H1 (cell line): Measurements from ENCODE around the gene QPCTL. TPM values are rescaled to one million over a fixed set of nuclear protein-coding genes. Genes with fewer than 3 reads are reported as not detected.
A peak's percentile ranks its signal among the peaks of the same experiment; 100 is the strongest.

Experiments
- CTCF ChIA-PET: fragments of 300-600 bp; sonication (Branson Sonifier 250); formaldehyde crosslinking; loops from one replicate; lab custom pipeline; 2021; ENCODE audit not compliant: partially characterized antibody; lab: Charles Lee
- POLR2A ChIA-PET: fragments of 300-600 bp; sonication (Branson Sonifier 250); formaldehyde crosslinking; loops from one replicate; lab custom pipeline; 2021; ENCODE audit warnings: inconsistent platforms; ENCODE audit not compliant: partially characterized antibody; lab: Charles Lee
- DNase-seq, 2 experiments: peaks; one replicate each; pipeline versions ENCODE4 v3.0.0 to v3.0.0-alpha.2; 2010 to 2022; ENCODE audit warnings: low spot score in 2 of 2, low read depth in 1 of 2, mixed read lengths in 1 of 2
- FAIRE-seq: peaks from 2 replicates; lab custom pipeline; 2011; peaks lifted over from hg19 to GRCh38; lab: Jason Lieb, UNC
- H2AFZ ChIP-seq: 2 replicates; pipeline ENCODE4 v1.8.1; 2012; ENCODE audit warnings: low read length, inconsistent platforms
- H2AK5ac ChIP-seq: 2 replicates; pipeline ENCODE4 v1.6.1; 2013; ENCODE audit warnings: low read depth, low read length
- H2BK120ac ChIP-seq: replicated peaks from 2 replicates; pipeline ENCODE3; 2013; ENCODE audit warnings: low read depth, low read length, inconsistent platforms
- H2BK12ac ChIP-seq: 2 replicates; pipeline ENCODE4 v1.6.1; 2013; ENCODE audit warnings: low read depth, low read length
- H2BK15ac ChIP-seq: 2 replicates; pipeline ENCODE4 v1.6.1; 2013; ENCODE audit warnings: low read length
- H2BK20ac ChIP-seq: 2 replicates; pipeline ENCODE4 v1.6.1; 2013; ENCODE audit warnings: low read length
- H2BK5ac ChIP-seq: 2 replicates; pipeline ENCODE4 v1.6.1; 2013; ENCODE audit warnings: low read depth, low read length
- H3K14ac ChIP-seq: 2 replicates; pipeline ENCODE4 v1.6.1; 2013; ENCODE audit warnings: inconsistent platforms; ENCODE audit not compliant: insufficient read length
- H3K18ac ChIP-seq: 2 replicates; pipeline ENCODE4 v1.6.1; 2013; ENCODE audit warnings: low read length; ENCODE audit errors: extremely low read depth
- H3K23ac ChIP-seq: 2 replicates; pipeline ENCODE4 v1.6.1; 2013; ENCODE audit warnings: inconsistent platforms; ENCODE audit not compliant: insufficient read length
- H3K23me2 ChIP-seq: 2 replicates; pipeline ENCODE4 v1.6.1; 2013; ENCODE audit warnings: low read depth, low read length
- H3K27ac ChIP-seq: 2 replicates; pipeline ENCODE4 v1.6.1; 2011; ENCODE audit warnings: low read depth, low read length, inconsistent platforms
- H3K27me3 ChIP-seq, 4 experiments: replicated peaks in 1 of 4; 1 replicate in 1 of 4; 2 replicates in 3 of 4; pipeline versions ENCODE4 v1.6.1 to v1.8.1; 2011 to 2013; ENCODE audit warnings: low read length in 3 of 4, mild to moderate bottlenecking in 3 of 4, inconsistent platforms in 2 of 4, mixed read lengths in 2 of 4, moderate library complexity in 1 of 4; ENCODE audit not compliant: control insufficient read depth in 3 of 4, insufficient read depth in 3 of 4; ENCODE audit errors: extremely low read depth in 1 of 4
- H3K36me3 ChIP-seq, 4 experiments: 2 replicates each; pipeline versions ENCODE4 v1.6.1 to v1.8.1; 2011 to 2013; ENCODE audit warnings: mild to moderate bottlenecking in 4 of 4, low read length in 3 of 4, moderate library complexity in 2 of 4, control low read depth in 1 of 4, inconsistent platforms in 1 of 4; ENCODE audit not compliant: insufficient read depth in 4 of 4, control insufficient read depth in 2 of 4
- H3K4ac ChIP-seq: replicated peaks from 2 replicates; pipeline ENCODE3; 2013; ENCODE audit warnings: low read length, low read depth, mixed read lengths, inconsistent platforms; ENCODE audit not compliant: insufficient read length
- H3K4me1 ChIP-seq, 4 experiments: replicated peaks in 1 of 4; 1 replicate in 1 of 4; 2 replicates in 3 of 4; pipeline versions ENCODE4 v1.6.1 to v1.8.1; 2011 to 2013; ENCODE audit warnings: low read length in 3 of 4, inconsistent platforms in 2 of 4, mixed read lengths in 1 of 4; ENCODE audit not compliant: insufficient read depth in 4 of 4, control insufficient read depth in 3 of 4
- H3K4me2 ChIP-seq, 2 experiments: 2 replicates each; pipeline versions ENCODE4 v1.6.1 to v1.8.1; 2011 to 2013; ENCODE audit warnings: low read depth in 2 of 2, low read length in 2 of 2, control low read depth in 1 of 2, inconsistent platforms in 1 of 2, mild to moderate bottlenecking in 1 of 2; ENCODE audit not compliant: insufficient read depth in 1 of 2
- H3K4me3 ChIP-seq, 4 experiments: fragments of 200-600, 300-600 bp in 1 of 4; sonication (generic), shearing (Covaris generic), sonication (Bioruptor Twin) in 1 of 4; 2 replicates each; pipeline versions ENCODE4 v1.5.1 to v1.8.1; 2011 to 2016; ENCODE audit warnings: low read length in 4 of 4, low read depth in 3 of 4, control low read depth in 2 of 4, inconsistent platforms in 2 of 4, mild to moderate bottlenecking in 2 of 4, mixed read lengths in 1 of 4, moderate library complexity in 1 of 4; ENCODE audit not compliant: insufficient read depth in 2 of 4; ENCODE audit errors: extremely low read depth in 1 of 4
- H3K56ac ChIP-seq: replicated peaks from 2 replicates; pipeline ENCODE3; 2013; ENCODE audit warnings: low read depth, mild to moderate bottlenecking, mixed read lengths, low read length, inconsistent platforms; ENCODE audit not compliant: insufficient read length
- H3K79me1 ChIP-seq: 2 replicates; pipeline ENCODE4 v1.6.1; 2013; ENCODE audit warnings: low read depth, low read length, control low read depth
- H3K79me2 ChIP-seq, 2 experiments: 2 replicates each; pipeline versions ENCODE4 v1.6.1 to v1.8.1; 2012 to 2013; ENCODE audit warnings: low read length in 2 of 2, mild to moderate bottlenecking in 2 of 2, inconsistent platforms in 1 of 2; ENCODE audit not compliant: insufficient read depth in 2 of 2, control insufficient read depth in 1 of 2
- H3K9ac ChIP-seq, 4 experiments: replicated peaks in 1 of 4; 1 replicate in 1 of 4; 2 replicates in 3 of 4; pipeline versions ENCODE4 v1.6.1 to v1.8.1; 2011 to 2013; ENCODE audit warnings: low read depth in 3 of 4, low read length in 3 of 4, control low read depth in 2 of 4, mild to moderate bottlenecking in 2 of 4, moderate library complexity in 2 of 4, inconsistent platforms in 1 of 4; ENCODE audit errors: extremely low read depth in 1 of 4
- H3K9me3 ChIP-seq, 2 experiments: 2 replicates each; pipeline versions ENCODE4 v1.6.1 to v1.8.1; 2012 to 2013; ENCODE audit warnings: mild to moderate bottlenecking in 2 of 2, moderate library complexity in 2 of 2, control low read depth in 1 of 2, inconsistent platforms in 1 of 2, low read depth in 1 of 2, low read length in 1 of 2, mixed read lengths in 1 of 2; ENCODE audit not compliant: insufficient read depth in 2 of 2
- H4K20me1 ChIP-seq, 2 experiments: replicated peaks in 1 of 2; 2 replicates each; pipeline versions ENCODE3 to v1.8.1; 2011 to 2013; ENCODE audit warnings: inconsistent platforms in 2 of 2, low read length in 2 of 2, mild to moderate bottlenecking in 1 of 2; ENCODE audit not compliant: insufficient read depth in 2 of 2, control insufficient read depth in 1 of 2
- H4K5ac ChIP-seq: 2 replicates; pipeline ENCODE4 v1.6.1; 2013; ENCODE audit warnings: low read length, low read depth, mixed read lengths, inconsistent platforms; ENCODE audit not compliant: insufficient read length
- H4K8ac ChIP-seq: 2 replicates; pipeline ENCODE4 v1.8.0; 2013; ENCODE audit warnings: mild to moderate bottlenecking, moderate library complexity, low read length, inconsistent platforms; ENCODE audit not compliant: insufficient read depth; ENCODE audit errors: extremely low read depth
- H4K91ac ChIP-seq: replicated peaks from 2 replicates; pipeline ENCODE3; 2013; ENCODE audit warnings: low read length, mixed read lengths, inconsistent platforms; ENCODE audit not compliant: insufficient read length
- RXRA ChIP-seq: IDR thresholded peaks from 2 replicates; pipeline ENCODE4 v1.6.1; 2011; ENCODE audit warnings: low read depth, mild to moderate bottlenecking, low read length, moderate library complexity; ENCODE audit not compliant: insufficient read depth
- WGBS, 2 experiments: shearing (Covaris generic) in 1 of 2; methylation state at CpG; one replicate each; pipeline versions ENCODE4 v1.1.6 to v1.1.7; 2013 to 2015; ENCODE audit warnings: low lambda C conversion rate in 2 of 2, mixed read lengths in 2 of 2, inconsistent platforms in 1 of 2, low coverage in 1 of 2, missing lambda C conversion rate in 1 of 2; ENCODE audit not compliant: insufficient replicate concordance in 2 of 2, insufficient coverage in 1 of 2, insufficient read length in 1 of 2; ENCODE audit errors: extremely low coverage in 1 of 2, missing lambda C conversion rate in 1 of 2; 5-methylcytosine and 5-hydroxymethylcytosine counted together
- polyA plus RNA-seq, 7 experiments: library from polyadenylated mRNA; depleted of rRNA in 3 of 7; stranded (reverse) in 5 of 7; unstranded in 2 of 7; fragments of >200 nt in 5 of 7; fragments of 200-250 nt in 2 of 7; gene quantifications; 1 replicate in 5 of 7; 2 replicates in 1 of 7; 4 replicates in 1 of 7; pipeline versions ENCODE4 v1.2.1 to v1.2.3, GENCODE V29; 2011 to 2013; ENCODE audit warnings: missing spikeins in 2 of 7, mixed read lengths in 2 of 7
- total RNA-seq: library from RNA; stranded (reverse); fragmentation: NEBNext Ultra II Directional; extraction: Animal tissue kit (Norgen Biotek cat#: 25700); gene quantifications from 2 replicates; pipeline ENCODE4 v1.2.1, GENCODE V29; 2021

QPCTL gene
- total and polyA plus RNA-seq, 2 of the 8 experiments (the other 6 are each of a cell fraction or from before 2014, with no cell fraction given) = 25.2 to 35.3 TPM

- no peak overlapping the region for H3K4me2 ChIP-seq
- CTCF ChIA-PET = interaction anchor here (0.6 to 1.0 kb wide), 2 partner anchors 23 to 242 kb away, joined by 3 read pairs; no protein-coding TSS in a partner anchor
- H3K18ac ChIP-seq = no peak overlapping the region
- H3K4ac ChIP-seq = no peak overlapping the region
- no peak overlapping the region for H4K5ac ChIP-seq
- H2BK5ac ChIP-seq = no peak overlapping the region
- 0 out of 2 replicates have a peak overlapping the region, but pooled peaks have one; percentile 29 for H2BK15ac ChIP-seq
- no peak overlapping the region for H2BK20ac ChIP-seq
- FAIRE-seq (no peak), DNase-seq (no peak)
- H3K23ac ChIP-seq = no peak overlapping the region
- H4K8ac ChIP-seq = no peak overlapping the region; the same call in 1 of the 2 replicates
- 85% methylated on average over 6 of the region's 6 CpGs; no CpG with 5 or more reads in 1 of the 2 experiments for WGBS, 2 experiments
- H3K79me2 ChIP-seq = no peaks in the 10 kb centered on the region
- H3K36me3 ChIP-seq = no peaks in the 10 kb centered on the region
- no peaks in the 10 kb centered on the region for H3K23me2 ChIP-seq
- no peak overlapping the region for H3K56ac ChIP-seq
- H3K27me3 ChIP-seq = no peaks in the 10 kb centered on the region
- no peak overlapping the region for H2AK5ac ChIP-seq
- H3K4me1 ChIP-seq = peaks cover 0 to 4% (median 2%) of the 10 kb centered on the region in 4 experiments; a peak in 2 of 7 replicates
- no peaks in the 10 kb centered on the region for H3K9me3 ChIP-seq
- no peaks in the 10 kb centered on the region for H4K20me1 ChIP-seq
- no peak overlapping the region for H3K14ac ChIP-seq
- H2BK120ac ChIP-seq = no peak overlapping the region
- H3K4me3 ChIP-seq = no peak overlapping the region
- no peak overlapping the region for H3K9ac ChIP-seq
- H3K27ac ChIP-seq = no peak overlapping the region
- no peak overlapping the region for H2AFZ ChIP-seq
- H2BK12ac ChIP-seq = no peak overlapping the region
- H3K79me1 ChIP-seq = no peaks in the 10 kb centered on the region
- H4K91ac ChIP-seq = no peak overlapping the region
- POLR2A ChIA-PET = interaction anchor here (1.1 kb wide), 2 partner anchors 10 to 20 kb away, joined by 3 to 4 read pairs; partner anchors contain the start of gene EML2
- no peak for TF ChIP-seq RXRA
Measured at GRCh38 chr19:45659096-45659729, 33.3 kb upstream of the QPCTL start.
